ENCODE results near the gene TEKTIP1. TPM values are rescaled to one million over a fixed set of nuclear protein-coding genes. Genes with fewer than 3 reads are reported as not detected.

Gene TEKTIP1
- total RNA-seq, 4 donors from 2014 or later, result 0.78 TPM; not detected in 3

DNA sequence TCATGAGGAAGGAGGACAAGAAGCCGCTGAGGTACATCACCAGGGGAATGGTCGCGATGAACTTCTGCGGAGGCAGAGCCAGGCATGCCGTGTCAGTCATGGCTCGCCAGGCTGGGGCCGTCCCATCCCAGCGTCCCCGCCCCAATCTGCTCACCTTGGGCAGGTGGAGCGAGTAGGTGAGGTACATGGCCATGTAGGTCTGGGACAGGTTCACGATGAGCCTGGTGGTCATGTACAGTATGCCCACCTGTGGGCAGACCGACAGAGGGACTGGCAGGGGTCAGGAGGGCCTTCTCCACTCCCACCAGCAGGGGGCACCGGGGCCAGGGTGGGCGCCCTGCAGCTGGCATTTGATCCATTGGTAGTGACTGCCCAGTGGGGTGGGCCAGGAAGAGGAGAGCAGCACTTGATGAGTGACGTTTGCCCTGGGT is 8.3 kb downstream of the TEKTIP1 start:
- 76 to 84% methylated on average over 10 to 13 of the region's 15 CpGs for WGBS, 2 donors
- H3K4me3 ChIP-seq (ENCODE audit: low read depth, poor library complexity, severe bottlenecking), result no peak overlapping the region
- no peak for DNase-seq (ENCODE audit: low spot score in 2 of 2)
- intact Hi-C loops (cut with DNase I; ENCODE audit: low total_unique reads), result no loop called here
- TF ChIP-seq, protein P1, sequence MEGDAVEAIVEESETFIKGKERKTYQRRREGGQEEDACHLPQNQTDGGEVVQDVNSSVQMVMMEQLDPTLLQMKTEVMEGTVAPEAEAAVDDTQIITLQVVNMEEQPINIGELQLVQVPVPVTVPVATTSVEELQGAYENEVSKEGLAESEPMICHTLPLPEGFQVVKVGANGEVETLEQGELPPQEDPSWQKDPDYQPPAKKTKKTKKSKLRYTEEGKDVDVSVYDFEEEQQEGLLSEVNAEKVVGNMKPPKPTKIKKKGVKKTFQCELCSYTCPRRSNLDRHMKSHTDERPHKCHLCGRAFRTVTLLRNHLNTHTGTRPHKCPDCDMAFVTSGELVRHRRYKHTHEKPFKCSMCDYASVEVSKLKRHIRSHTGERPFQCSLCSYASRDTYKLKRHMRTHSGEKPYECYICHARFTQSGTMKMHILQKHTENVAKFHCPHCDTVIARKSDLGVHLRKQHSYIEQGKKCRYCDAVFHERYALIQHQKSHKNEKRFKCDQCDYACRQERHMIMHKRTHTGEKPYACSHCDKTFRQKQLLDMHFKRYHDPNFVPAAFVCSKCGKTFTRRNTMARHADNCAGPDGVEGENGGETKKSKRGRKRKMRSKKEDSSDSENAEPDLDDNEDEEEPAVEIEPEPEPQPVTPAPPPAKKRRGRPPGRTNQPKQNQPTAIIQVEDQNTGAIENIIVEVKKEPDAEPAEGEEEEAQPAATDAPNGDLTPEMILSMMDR (IDR thresholded peaks at IDR 0.05), result no peak
- no peak for TF ChIP-seq POLR2A (IDR thresholded peaks at IDR 0.05)

DNA sequence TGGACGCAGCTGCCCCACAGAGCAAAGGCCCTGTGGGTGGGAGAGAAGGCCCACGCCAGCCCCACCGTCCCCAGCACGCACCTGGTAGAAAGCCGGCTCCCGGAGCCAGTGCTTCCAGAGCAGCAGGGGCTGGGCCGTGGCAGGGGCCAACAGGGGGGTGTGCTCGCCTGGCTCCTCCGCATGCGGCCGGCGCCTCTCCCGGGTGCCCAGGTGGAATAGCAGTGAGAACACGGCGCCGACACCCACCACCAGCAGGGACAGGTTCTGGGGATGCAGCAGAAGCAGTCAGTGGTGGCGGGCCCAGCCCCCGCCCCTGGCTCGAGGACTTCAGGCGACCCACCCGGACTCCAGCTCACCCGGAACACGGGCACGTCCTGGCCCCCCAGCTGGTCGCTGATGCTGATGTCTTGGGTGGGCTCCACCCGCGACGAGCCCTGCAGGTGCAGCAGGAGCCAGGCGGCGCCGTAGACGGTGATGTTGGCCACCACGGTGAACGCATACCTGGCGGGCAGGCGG is 8.9 kb downstream of the TEKTIP1 start:
- no peak for DNase-seq (ENCODE audit: low spot score in 2 of 2)
- intact Hi-C loops (cut with DNase I; ENCODE audit: low total_unique reads), result no loop called here
- WGBS, 2 donors, result 75 to 81% methylated on average over 26 to 29 of the region's 36 CpGs
- no peak overlapping the region for H3K4me3 ChIP-seq (ENCODE audit: low read depth, poor library complexity, severe bottlenecking)
- TF ChIP-seq POLR2A (IDR thresholded peaks at IDR 0.05), result no peak
- TF ChIP-seq, protein P1 (IDR thresholded peaks at IDR 0.05), result no peak

DNA sequence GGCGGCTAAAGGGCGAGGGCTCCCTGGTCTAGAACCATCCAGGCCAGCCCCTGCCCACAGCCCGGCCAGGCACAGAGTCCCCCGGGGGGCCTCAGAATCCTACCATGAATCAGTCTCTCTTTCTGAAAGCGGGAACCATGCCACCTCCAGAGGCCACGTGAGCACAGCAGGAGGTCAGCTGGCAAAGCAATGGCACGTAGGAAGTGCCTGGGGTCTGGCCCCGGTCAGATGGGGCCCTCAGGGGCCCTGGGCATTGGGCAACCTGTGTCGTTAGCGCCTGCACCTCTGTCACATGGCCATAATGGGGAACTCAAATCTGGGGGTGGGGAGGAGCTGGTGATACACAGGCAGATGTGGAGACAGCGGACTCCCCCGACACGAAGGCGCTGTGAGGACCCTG is 9.6 kb downstream of the TEKTIP1 start:
- intact Hi-C loops (cut with DNase I; ENCODE audit: low total_unique reads), result no loop called here
- DNase-seq (ENCODE audit: low spot score in 2 of 2), result no peak
- TF ChIP-seq, protein P1 (IDR thresholded peaks at IDR 0.05), result no peak
- no peak for TF ChIP-seq POLR2A (IDR thresholded peaks at IDR 0.05)
- WGBS, 2 donors, result 76 to 83% methylated on average over 12 to 14 of the region's 14 CpGs
- H3K4me3 ChIP-seq (ENCODE audit: low read depth, poor library complexity, severe bottlenecking), result no peak overlapping the region

DNA sequence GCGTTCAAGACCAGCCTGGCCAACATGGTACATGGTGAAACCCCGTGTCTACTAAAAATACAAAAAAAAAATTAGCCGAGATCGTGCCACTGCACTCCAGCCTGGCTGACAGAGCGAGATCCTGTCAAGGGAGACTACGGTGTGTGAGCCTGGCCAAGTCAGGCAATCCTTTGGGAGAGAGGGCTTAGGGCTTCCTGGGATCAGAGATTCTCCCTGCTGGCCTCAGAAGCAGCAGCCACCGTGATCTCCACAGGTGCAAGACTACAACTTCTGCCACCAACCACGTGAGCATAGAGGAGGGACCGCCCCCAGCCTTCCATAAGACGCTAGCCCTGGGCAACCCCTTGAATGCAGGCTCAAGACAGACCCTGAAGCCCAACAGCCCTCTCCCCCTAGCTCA is 10.8 kb downstream of the TEKTIP1 start:
- intact Hi-C loops (cut with DNase I; ENCODE audit: low total_unique reads), result no loop called here

DNA sequence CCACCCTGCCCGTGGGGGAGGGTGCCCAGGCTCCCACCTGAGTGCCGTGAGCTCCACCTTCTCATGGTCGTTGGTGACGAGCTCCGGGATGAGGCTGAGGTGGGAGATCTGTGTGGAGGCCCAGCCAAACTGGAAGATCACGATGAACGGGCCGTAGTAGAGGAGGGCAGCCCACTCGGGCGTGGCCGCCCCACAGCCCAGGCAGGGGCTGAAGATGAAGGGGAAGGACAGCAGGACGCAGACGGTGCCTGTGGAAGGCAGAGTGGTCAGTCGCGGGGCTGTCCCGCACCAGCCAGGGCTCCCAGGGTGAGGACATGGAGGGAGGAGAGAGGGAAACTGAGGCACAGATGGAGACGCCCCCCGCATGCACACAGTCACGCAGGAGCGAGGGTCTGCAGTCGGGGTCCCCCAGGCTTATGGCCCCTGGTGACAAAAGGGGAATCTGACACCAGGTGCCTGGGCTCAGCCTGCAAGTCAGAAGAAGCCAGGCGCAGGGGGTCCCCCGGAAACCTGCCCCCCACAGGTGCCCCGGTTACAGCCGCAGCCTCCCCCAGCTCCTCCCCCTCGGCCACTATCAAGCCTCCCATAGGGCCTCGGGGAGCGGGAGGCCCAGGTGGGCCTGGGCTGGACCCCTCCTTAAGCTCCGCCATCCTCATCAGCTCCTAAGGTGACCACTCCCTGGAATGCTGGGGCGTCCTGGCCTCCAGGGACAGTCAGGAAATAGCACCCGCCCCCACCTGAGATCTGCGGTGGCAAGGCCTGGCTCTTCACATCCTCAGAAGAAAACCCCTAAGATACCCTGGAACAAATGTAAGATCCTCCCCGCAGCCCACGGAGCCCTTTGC is 12.2 kb downstream of the TEKTIP1 start:
- intact Hi-C loops (cut with DNase I; ENCODE audit: low total_unique reads), result no loop called here
- TF ChIP-seq, protein P1 (IDR thresholded peaks at IDR 0.05), result no peak
- TF ChIP-seq POLR2A (IDR thresholded peaks at IDR 0.05), result no peak
- no peak overlapping the region for H3K4me3 ChIP-seq (ENCODE audit: low read depth, poor library complexity, severe bottlenecking)
- no peak for DNase-seq (ENCODE audit: low spot score in 2 of 2)
- 85 to 91% methylated on average over 31 to 33 of the region's 34 CpGs for WGBS, 2 donors

More for the DNA sequence above, 10.8 kb downstream of the TEKTIP1 start:
- H3K4me3 ChIP-seq (ENCODE audit: low read depth, poor library complexity, severe bottlenecking), result no peak overlapping the region
- no peak for TF ChIP-seq POLR2A (IDR thresholded peaks at IDR 0.05)
- TF ChIP-seq, protein P1 (IDR thresholded peaks at IDR 0.05), result no peak
- DNase-seq (ENCODE audit: low spot score in 2 of 2), result no peak
- 84 to 87% methylated on average over 10 of the region's 10 CpGs for WGBS, 2 donors
